HepG2 (cell line): ENCODE results near the gene R3HDM1. TPM values are rescaled to one million over a fixed set of nuclear protein-coding genes. Genes with fewer than 3 reads are reported as not detected.

Source experiments
- ATAC-seq: fragments of 200-7000 bp; cut with Tn5 transposase; 3 replicates; pipeline ENCODE4 v1.9.1; 2020; ENCODE audit warnings: mild to moderate bottlenecking, moderate library complexity
- BruUV-seq: library from RNA; stranded (reverse); fragments of 400-500 nt; replicated peaks from 2 replicates; lab custom pipeline; 2021; lab: Mats Ljungman, UMichigan
- CTCF ChIA-PET: fragments of 300-600 bp; formaldehyde crosslinking; extraction: SDS; loops from one replicate; lab custom pipeline; 2021; ENCODE audit warnings: low total read pairs, inconsistent platforms, low intra/inter-chr PET ratio; lab: Yijun Ruan, JAX
- POLR2A ChIA-PET: fragments of 350-600 bp; sonication (Branson Sonifier 250); formaldehyde crosslinking; loops from one replicate; lab custom pipeline; 2020; ENCODE audit warnings: antibody characterized with exemption, inconsistent platforms; lab: Yijun Ruan, JAX
- DNase-seq: peaks from one replicate; pipeline ENCODE4 v3.0.0-alpha.2; 2015; ENCODE audit warnings: low spot score
- FAIRE-seq: peaks from 3 replicates; lab custom pipeline; 2011; peaks lifted over from hg19 to GRCh38; lab: Jason Lieb, UNC
- H2AFZ ChIP-seq: one replicate; pipeline ENCODE4 v1.6.1; 2011; ENCODE audit warnings: low read length, inconsistent platforms
- H3K27ac ChIP-seq: fragments of 300-600 bp; 3 replicates; pipeline ENCODE4 v1.8.0; 2011; ENCODE audit warnings: mixed run types, mild to moderate bottlenecking, mixed read lengths, low read length, inconsistent platforms; ENCODE audit not compliant: insufficient read depth; ENCODE audit errors: extremely low read length
- H3K27me3 ChIP-seq, 2 experiments: fragments of 200-600 bp in 1 of 2; 2 replicates in 1 of 2; 3 replicates in 1 of 2; pipeline versions ENCODE4 v1.6.0 to v1.8.0; 2011; ENCODE audit warnings: low read length in 2 of 2, mild to moderate bottlenecking in 2 of 2, moderate library complexity in 2 of 2, inconsistent platforms in 1 of 2; ENCODE audit not compliant: insufficient read depth in 2 of 2, control insufficient read depth in 1 of 2
- H3K36me3 ChIP-seq, 2 experiments: fragments of 200-600 bp in 1 of 2; replicated peaks in 1 of 2; 2 replicates in 1 of 2; 3 replicates in 1 of 2; pipeline versions ENCODE4 v1.5.1 to v1.8.0; 2011; ENCODE audit warnings: low read length in 2 of 2, inconsistent platforms in 1 of 2; ENCODE audit not compliant: insufficient read depth in 2 of 2, control insufficient read depth in 1 of 2
- H3K4me1 ChIP-seq: 2 replicates; pipeline ENCODE4 v1.5.1; 2012; ENCODE audit warnings: low read length, inconsistent platforms; ENCODE audit not compliant: insufficient read depth
- H3K4me2 ChIP-seq: 2 replicates; pipeline ENCODE4 v1.6.0; 2011; ENCODE audit warnings: low read depth, low read length, inconsistent platforms
- H3K4me3 ChIP-seq, 3 experiments: fragments of 200-600 bp in 1 of 3; sonication (generic), shearing (Covaris generic) in 1 of 3; replicated peaks in 1 of 3; 2 replicates each; pipeline ENCODE4 v1.5.1; 2011 to 2016; ENCODE audit warnings: low read length in 3 of 3, inconsistent platforms in 2 of 3, low read depth in 2 of 3, mild to moderate bottlenecking in 2 of 3, control low read depth in 1 of 3, mixed read lengths in 1 of 3; ENCODE audit not compliant: insufficient read depth in 1 of 3
- H3K79me2 ChIP-seq: one replicate; pipeline ENCODE4 v1.6.1; 2011; ENCODE audit warnings: low read length, inconsistent platforms; ENCODE audit not compliant: insufficient read depth
- H3K9ac ChIP-seq: 2 replicates; pipeline ENCODE4 v1.6.0; 2011; ENCODE audit warnings: mild to moderate bottlenecking, low read depth, low read length, inconsistent platforms; ENCODE audit not compliant: insufficient read depth
- H3K9me3 ChIP-seq: 2 replicates; pipeline ENCODE4 v1.5.1; 2012; ENCODE audit warnings: mild to moderate bottlenecking, low read length
- H4K20me1 ChIP-seq: 2 replicates; pipeline ENCODE4 v1.6.0; 2011; ENCODE audit warnings: inconsistent platforms, mild to moderate bottlenecking, low read length, moderate library complexity; ENCODE audit not compliant: insufficient read depth
- ADNP ChIP-seq: sonication (generic); formaldehyde crosslinking; IDR thresholded peaks from 2 replicates; pipeline ENCODE4 v1.4.0; 2020; ENCODE audit warnings: missing genetic modification reagents
- ATF7 ChIP-seq, 2 experiments: fragments of 450-650 bp in 1 of 2; sonication (generic) in 1 of 2; formaldehyde crosslinking in 1 of 2; IDR thresholded peaks; 2 replicates each; pipeline versions ENCODE4 v1.4.0 to v1.6.1; 2016 to 2020; ENCODE audit warnings: antibody characterized with exemption in 1 of 2, mild to moderate bottlenecking in 1 of 2, missing genetic modification reagents in 1 of 2
- FOXJ3 ChIP-seq: sonication (generic); formaldehyde crosslinking; IDR thresholded peaks from 2 replicates; pipeline ENCODE4 v1.4.0; 2020; ENCODE audit warnings: missing genetic modification reagents, mild to moderate bottlenecking, borderline replicate concordance
- GPBP1L1 ChIP-seq: sonication (generic); formaldehyde crosslinking; IDR thresholded peaks from 2 replicates; pipeline ENCODE4 v1.5.0; 2020; ENCODE audit warnings: mild to moderate bottlenecking, missing genetic modification reagents
- MIXL1 ChIP-seq: IDR thresholded peaks from 2 replicates; pipeline ENCODE4 v1.6.1; 2016
- RAD21 ChIP-seq: fragments of 450-650 bp; formaldehyde crosslinking; IDR thresholded peaks from 2 replicates; pipeline ENCODE4 v1.5.0; 2020; ENCODE audit warnings: mild to moderate bottlenecking
- SMARCE1 ChIP-seq: fragments of 450-650 bp; IDR thresholded peaks from 2 replicates; pipeline ENCODE4 v1.6.1; 2017; ENCODE audit warnings: borderline replicate concordance
- ZNF432 ChIP-seq: sonication (generic); formaldehyde crosslinking; IDR thresholded peaks from 2 replicates; pipeline ENCODE4 v1.5.0; 2020; ENCODE audit warnings: missing genetic modification reagents, mild to moderate bottlenecking, borderline replicate concordance
- ZNF451 ChIP-seq: sonication (generic); formaldehyde crosslinking; IDR thresholded peaks from 2 replicates; pipeline ENCODE4 v1.5.0; 2020; ENCODE audit warnings: mild to moderate bottlenecking, missing genetic modification reagents
- ZNF460 ChIP-seq: sonication (generic); formaldehyde crosslinking; IDR thresholded peaks from 2 replicates; pipeline ENCODE4 v1.5.1; 2020; ENCODE audit warnings: missing genetic modification reagents, mild to moderate bottlenecking, borderline replicate concordance
- ZNF746 ChIP-seq: sonication (generic); formaldehyde crosslinking; IDR thresholded peaks from 2 replicates; pipeline ENCODE4 v1.8.0; 2022; ENCODE audit warnings: mild to moderate bottlenecking, missing genetic modification reagents
- WGBS: methylation state at CpG from one replicate; pipeline ENCODE4 v1.1.6; 2017; ENCODE audit warnings: low lambda C conversion rate; 5-methylcytosine and 5-hydroxymethylcytosine counted together
- in situ Hi-C: cut with HindIII; loops from 2 replicates; pipeline ENCODE4 v1.10.0; 2017; ENCODE audit warnings: low pct_unique_long_range_greater_than_20kb; ENCODE audit not compliant: extremely low pct_ligation_motif_present
- intact Hi-C: fragments of 100-400 bp; cut with micrococcal nuclease; formaldehyde crosslinking; loops from one replicate; pipeline ENCODE4 v1.10.0; 2022; ENCODE audit not compliant: unreplicated experiment
- polyA plus RNA-seq, 8 experiments: library from polyadenylated mRNA; depleted of rRNA in 3 of 8; stranded (reverse) in 7 of 8; unstranded in 1 of 8; fragments of >200 nt; fragmentation: Illumina TruSeq in 4 of 8; extraction: Trizol in 4 of 8; gene quantifications; 2 replicates each; pipeline versions ENCODE4 v1.2.1 to v1.2.3, GENCODE V29; 2011 to 2016; ENCODE audit warnings: low read depth in 4 of 8, missing spikeins in 1 of 8, mixed read lengths in 1 of 8; ENCODE audit not compliant: insufficient read depth in 1 of 8
- total RNA-seq, 5 experiments: library from RNA; depleted of rRNA; stranded (reverse); fragments of >200 nt; fragmentation: Illumina TruSeq; extraction: Trizol; gene quantifications; 2 replicates each; pipeline ENCODE4 v1.2.3, GENCODE V29; 2016; ENCODE audit warnings: low read depth in 1 of 5
- TF ChIP-seq, protein P1 (sequence below): sonication (generic); formaldehyde crosslinking; IDR thresholded peaks from 2 replicates; pipeline ENCODE4 v1.5.0; 2020; ENCODE audit warnings: mild to moderate bottlenecking, low read depth, missing genetic modification reagents, borderline replicate concordance
- TF ChIP-seq, protein P2 (sequence below): sonication (generic); formaldehyde crosslinking; IDR thresholded peaks from 2 replicates; pipeline ENCODE4 v1.8.0; 2023; ENCODE audit warnings: mild to moderate bottlenecking, missing genetic modification reagents

The R3HDM1 gene
- total and polyA plus RNA-seq, 2 of the 13 experiments (the other 11 are each of a cell fraction or from before 2014, with no cell fraction given), result 15.7 to 54.3 TPM

DNA sequence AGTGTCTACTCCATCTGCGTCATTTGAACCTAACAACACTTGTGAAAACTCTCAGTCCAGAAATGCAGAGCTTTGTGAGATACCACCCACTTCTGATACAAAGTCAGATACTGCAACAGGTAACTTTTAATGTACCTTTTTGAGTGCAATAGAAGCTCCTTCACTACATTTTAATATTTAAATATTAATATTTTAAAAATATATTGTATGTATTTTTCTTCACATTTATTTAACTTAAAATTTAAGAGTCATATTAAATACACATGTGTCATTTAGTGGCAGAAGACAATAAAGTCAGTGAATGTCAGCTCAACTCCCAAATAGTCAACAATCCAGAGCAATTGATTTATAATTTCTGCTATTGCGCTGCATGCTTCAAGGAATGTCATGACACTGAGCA, 224.3 kb downstream of the R3HDM1 start:
- peaks cover 10% of the 10 kb centered on the region; the same call in 1 of the 2 replicates for H3K9me3 ChIP-seq
- BruUV-seq, result no TSS peak
- intact Hi-C loops, result no loop called here
- H3K9ac ChIP-seq, result no peak overlapping the region
- WGBS, result 96% methylated on average over 2 of the region's 2 CpGs
- H3K36me3 ChIP-seq, result peaks cover 16 to 72% of the 10 kb centered on the region in 2 experiments
- H3K4me3 ChIP-seq, result no peak overlapping the region
- H2AFZ ChIP-seq, result no peak overlapping the region
- in situ Hi-C loops, result no loop called here
- no peak for ATAC-seq
- TF ChIP-seq ZNF432 (CRISPR knock-in tag) (no peak), ZNF746 (CRISPR knock-in tag) (no peak), ATF7 (IDR thresholded peaks at IDR 0.05) (no peak), ATF7 (CRISPR knock-in tag; IDR thresholded peaks at IDR 0.05) (no peak), ZNF451 (CRISPR knock-in tag) (no peak), GPBP1L1 (CRISPR knock-in tag) (no peak), ZNF460 (CRISPR knock-in tag) (no peak), MIXL1 (CRISPR knock-in tag) (no peak), SMARCE1 (no peak), ADNP (no peak), RAD21 (CRISPR knock-in tag) (no peak), FOXJ3 (CRISPR knock-in tag) (no peak)
- TF ChIP-seq, protein P1, sequence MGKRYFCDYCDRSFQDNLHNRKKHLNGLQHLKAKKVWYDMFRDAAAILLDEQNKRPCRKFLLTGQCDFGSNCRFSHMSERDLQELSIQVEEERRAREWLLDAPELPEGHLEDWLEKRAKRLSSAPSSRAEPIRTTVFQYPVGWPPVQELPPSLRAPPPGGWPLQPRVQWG (CRISPR knock-in tag), result no peak
- TF ChIP-seq, protein P2, sequence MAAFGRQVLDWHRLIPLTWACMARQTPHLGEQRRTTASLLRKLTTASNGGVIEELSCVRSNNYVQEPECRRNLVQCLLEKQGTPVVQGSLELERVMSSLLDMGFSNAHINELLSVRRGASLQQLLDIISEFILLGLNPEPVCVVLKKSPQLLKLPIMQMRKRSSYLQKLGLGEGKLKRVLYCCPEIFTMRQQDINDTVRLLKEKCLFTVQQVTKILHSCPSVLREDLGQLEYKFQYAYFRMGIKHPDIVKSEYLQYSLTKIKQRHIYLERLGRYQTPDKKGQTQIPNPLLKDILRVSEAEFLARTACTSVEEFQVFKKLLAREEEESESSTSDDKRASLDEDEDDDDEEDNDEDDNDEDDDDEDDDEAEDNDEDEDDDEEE (CRISPR knock-in tag), result no peak
- TF ChIP-seq, all 625 proteins: peak for 0
- Histone ChIP-seq H3K27me3 (no peaks in the 10 kb centered on the region), H3K79me2 (no peaks in the 10 kb centered on the region), H4K20me1 (no peaks in the 10 kb centered on the region), H3K27ac (no peak overlapping the region), H3K4me1 (no peaks in the 10 kb centered on the region), H3K4me2 (no peak overlapping the region)
- ChIA-PET POLR2A (interaction anchor here (1.2 to 1.3 kb wide), 2 partner anchors 13 to 14 kb away, joined by 3 to 5 read pairs; partner anchors contain the start of gene UBXN4), CTCF (no interaction called here)
- DNase-seq (no peak), FAIRE-seq (no peak)
